HG02884 (cell line): ENCODE results near the gene CFAP69.
"Not testable (repeated sequence)": the region's sequence is repeated elsewhere in the genome, so short reads cannot be mapped to it uniquely, and the experiment has no call there.

Source experiments
- ATAC-seq: cut with Tn5 transposase; IDR thresholded peaks from one replicate; pipeline ENCODE4 v1.9.1; 2021; ENCODE audit warnings: mild to moderate bottlenecking, moderate library complexity; ENCODE audit not compliant: unreplicated experiment

The CFAP69 gene

DNA sequence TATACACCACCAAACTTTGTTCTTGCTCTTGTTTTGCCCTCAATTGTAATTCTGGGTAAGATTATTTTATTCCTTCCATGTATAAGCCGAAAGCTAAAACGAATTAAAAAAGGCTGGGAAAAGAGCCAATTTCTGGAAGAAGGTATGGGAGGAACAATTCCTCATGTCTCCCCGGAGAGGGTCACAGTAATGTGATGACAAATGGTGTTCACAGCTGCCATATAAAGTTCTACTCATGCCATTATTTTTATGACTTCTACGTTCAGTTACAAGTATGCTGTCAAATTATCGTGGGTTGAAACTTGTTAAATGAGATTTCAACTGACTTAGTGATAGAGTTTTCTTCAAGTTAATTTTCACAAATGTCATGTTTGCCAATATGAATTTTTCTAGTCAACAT is 12.5 kb upstream of the CFAP69 start:
- ATAC-seq = no peak

DNA sequence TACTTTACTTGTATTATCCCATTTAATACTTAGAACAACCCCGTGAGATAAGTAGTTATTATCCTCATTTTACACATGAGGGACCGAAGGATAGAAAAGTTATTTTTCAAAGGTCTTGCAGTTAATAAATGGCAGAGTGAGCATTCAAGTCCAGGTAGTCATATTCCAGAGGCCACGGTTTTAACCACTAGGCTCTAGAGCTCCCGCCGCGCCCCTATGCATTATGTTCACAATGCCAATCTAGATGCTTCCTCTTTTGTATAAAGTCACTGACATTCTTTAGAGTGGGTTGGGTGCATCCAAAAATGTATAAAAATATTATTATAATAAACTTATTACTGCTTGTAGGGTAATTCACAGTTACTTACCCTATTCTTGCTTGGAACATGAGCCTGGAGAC is 11.4 kb upstream of the CFAP69 start:
- no peak for ATAC-seq

DNA sequence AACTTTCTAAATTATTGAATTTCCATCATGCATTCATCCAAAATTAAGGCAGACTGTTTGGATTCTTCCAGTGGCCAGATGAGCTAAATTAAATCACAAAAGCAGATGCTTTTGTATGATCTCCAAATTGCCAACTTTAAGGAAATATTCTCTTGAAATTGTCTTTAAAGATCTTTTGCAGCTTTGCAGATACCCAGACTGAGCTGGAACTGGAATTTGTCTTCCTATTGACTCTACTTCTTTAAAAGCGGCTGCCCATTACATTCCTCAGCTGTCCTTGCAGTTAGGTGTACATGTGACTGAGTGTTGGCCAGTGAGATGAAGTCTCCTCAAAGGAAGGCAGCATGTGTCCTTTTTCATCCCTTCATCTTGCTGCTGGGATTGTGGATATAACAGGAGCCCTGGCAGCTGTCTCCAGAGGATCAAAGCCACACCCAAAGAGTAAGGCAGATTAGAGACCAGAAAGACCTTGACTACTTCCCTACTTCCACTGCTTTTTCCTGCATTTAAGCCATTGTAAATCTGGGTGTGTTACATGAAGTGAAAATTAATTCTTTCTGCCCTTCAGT is 8.2 kb upstream of the CFAP69 start:
- no peak for ATAC-seq

DNA sequence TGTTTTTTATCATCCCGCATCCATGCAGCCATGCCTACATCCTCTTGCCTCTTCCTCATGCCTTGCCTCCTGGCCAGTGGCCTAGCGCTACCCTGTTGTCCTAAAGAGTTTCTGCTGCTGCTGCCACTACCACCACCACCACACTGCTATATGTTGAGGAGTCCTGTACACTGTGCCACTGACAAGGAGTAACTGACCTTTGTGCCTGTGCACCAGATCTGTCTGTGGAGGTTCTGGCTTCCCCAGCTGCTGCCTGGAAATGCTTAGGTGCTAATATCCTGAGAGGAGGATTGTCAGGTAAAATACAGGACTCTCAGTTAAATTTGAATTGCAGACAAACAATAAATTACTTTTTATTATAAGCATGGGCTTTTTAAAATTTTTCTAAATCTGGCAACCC is 7.0 kb upstream of the CFAP69 start:
- no peak for ATAC-seq

DNA sequence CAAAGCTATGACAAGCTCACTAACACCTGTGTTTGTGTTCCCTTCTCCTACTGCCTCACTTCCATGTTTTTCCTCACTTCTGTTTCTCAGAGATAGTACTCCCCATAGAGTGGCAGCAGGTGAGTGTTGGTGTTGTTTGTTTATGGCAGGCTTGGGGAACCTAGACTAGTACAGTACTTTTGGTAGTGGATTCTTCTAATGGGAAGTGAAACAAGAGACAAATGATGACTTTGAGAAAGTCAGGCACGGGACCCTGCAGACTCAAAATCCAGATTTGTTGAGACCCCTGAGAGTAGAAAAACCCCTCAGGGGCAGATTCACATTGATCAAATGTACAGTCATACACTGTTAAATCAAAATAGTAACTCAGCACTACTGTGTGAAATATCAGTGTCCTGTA is 6.4 kb upstream of the CFAP69 start:
- no peak for ATAC-seq

DNA sequence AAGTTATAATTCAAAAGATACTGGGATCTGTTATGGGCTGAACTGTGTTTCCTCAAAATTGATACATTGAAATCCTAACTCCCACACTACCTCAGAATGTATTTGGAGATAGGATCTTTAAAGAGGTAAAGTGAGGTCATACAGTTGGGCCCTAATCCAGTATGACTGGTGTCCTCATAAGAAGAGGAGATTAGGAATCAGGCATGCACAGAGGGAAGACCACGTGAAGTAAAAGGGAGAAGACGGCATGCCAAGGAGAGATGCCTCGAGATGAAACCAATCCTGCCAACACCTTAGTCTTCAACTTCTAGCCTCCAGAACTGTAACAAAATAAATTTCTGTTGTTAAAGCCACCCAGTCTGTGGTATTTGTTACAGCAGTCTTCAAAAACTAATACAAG is 5.9 kb upstream of the CFAP69 start:
- no peak for ATAC-seq

DNA sequence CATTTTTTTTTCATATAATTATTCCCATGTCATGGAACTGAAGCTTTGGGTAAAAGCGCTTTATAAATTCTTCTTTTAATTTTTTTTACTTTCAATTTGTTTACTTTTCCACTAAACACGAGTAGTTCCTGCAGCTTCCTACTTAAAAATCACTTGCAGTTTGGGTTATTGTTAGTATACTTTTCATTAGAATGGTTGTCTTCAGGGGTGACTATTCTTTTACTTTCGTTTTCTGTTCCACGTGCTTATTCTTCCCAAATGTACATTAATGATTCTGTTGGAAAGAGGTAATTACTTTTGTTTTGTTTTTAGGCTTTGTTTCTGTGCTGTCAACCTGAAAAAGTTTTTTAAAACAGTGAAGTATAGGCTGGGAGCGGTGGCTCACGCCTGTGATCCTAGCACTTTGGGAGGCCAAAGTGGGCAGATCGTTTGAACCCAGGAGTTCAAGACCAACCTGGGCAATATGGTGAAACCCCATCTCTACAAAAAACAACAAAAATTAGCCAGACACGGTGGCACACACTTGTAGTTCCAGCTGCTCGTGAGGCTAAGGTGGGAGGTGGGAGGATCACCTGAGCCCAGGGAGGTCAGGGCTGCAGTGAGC is 5.2 kb upstream of the CFAP69 start:
- no peak for ATAC-seq

DNA sequence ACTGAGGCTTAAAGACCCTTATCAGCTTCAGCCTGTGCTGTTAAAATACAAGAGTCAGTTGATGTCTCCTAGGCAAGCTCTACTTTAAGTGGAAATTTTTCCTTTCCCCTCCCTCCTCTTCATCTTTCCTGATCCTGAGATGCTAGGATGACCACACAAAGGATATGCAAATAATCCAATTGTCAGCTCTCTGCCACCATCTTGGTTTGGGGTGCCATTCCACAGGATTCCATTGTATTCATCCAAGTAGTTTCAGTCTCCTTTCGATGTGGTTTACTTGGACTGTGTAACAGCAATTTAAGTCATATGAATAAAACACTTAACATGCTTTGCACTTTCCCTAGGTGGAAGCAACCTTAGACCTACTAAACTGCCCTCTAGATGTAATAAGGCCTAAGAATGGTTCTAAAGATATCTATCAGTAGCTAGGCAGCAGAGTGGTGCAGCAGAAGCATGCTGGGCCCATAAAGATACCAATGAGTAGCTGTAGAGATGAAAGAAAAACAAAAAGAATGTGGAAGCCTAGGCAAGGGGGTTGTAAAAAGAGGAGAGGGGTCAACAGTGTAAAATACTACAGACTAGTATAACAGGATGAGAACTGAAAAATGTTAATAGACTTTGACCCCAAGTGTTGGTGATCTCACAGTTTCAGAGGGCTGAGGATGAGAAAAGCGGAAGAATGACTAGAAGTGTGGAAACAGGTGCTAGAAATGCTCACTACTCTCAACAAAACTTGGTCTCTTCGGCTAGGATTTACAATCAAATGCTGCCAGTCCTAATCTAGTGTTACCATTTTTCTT is 2.4 kb upstream of the CFAP69 start:
- ATAC-seq = no peak

DNA sequence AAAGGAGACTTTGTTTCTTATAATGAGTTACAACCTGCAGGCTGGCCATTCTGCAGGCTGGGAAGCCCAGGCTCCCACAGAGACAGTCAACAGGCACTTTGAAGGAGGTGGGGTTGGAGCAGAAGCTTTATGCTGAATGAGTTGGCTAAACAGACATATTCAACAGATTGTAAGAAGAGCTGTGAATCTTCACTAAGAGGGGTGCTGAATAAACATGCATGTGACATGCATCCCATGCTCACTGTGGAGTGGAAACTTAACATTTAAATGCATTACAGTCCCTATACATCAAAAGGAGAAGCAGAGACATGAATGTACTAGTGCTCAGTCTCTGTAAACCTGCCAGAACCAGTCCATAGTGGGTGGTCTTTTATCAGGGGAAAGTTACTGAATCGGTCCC is 1.4 kb upstream of the CFAP69 start:
- no peak for ATAC-seq

DNA sequence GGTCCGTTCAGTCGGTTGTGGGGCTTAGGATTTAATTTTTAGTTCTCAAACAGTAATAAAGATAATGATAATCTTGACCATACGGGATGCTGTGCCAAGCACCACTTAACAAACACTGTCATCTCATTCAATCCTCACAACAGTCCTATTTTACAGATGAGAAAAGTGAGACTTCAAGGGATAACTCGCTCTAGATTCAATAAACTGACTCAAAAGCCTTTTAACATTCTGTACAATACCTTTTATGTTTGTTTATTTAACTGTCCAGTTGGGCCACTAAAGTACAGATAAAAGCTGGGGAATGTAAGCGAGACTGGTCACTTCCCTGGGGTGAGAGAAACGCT is 437 bp upstream of the CFAP69 start:
- peak; percentile 6 for ATAC-seq

DNA sequence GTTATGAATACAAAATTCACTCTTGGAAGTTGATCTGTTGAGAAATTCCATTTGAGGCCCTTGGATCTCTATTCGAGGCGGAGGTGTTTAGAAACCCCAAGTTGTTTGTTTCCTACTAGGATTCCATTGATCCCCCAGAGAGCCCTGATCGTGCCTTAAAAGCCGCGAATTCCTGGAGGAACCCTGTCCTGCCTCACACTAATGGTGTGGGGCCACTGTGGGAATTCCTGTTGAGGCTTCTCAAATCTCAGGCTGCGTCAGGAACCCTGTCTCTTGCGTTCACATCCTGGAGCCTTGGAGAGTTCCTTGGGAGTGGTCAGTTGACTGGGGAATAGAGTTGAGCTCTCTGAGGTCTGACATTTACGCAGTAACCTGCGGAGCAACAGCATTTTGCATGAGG is 1.2 kb downstream of the CFAP69 start:
- ATAC-seq = no peak

DNA sequence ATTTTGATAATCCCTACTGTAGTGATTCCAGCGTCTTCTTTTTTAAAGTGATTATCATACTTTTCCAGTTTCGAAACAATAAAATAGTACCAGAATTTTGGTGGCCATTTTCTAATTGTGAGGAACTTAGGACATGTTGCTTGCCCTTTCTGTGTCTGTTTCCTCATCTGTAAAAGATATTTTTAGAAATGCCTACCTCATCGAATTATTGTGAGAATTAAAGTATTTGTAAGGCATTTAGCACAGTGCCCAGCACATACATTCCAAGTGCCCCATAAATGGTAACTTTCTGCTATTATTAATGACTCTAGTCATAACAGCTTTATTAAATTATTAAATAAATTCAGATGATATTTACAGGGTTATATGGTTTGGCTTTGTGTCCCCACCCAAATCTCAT is 3.7 kb downstream of the CFAP69 start:
- ATAC-seq = no peak

DNA sequence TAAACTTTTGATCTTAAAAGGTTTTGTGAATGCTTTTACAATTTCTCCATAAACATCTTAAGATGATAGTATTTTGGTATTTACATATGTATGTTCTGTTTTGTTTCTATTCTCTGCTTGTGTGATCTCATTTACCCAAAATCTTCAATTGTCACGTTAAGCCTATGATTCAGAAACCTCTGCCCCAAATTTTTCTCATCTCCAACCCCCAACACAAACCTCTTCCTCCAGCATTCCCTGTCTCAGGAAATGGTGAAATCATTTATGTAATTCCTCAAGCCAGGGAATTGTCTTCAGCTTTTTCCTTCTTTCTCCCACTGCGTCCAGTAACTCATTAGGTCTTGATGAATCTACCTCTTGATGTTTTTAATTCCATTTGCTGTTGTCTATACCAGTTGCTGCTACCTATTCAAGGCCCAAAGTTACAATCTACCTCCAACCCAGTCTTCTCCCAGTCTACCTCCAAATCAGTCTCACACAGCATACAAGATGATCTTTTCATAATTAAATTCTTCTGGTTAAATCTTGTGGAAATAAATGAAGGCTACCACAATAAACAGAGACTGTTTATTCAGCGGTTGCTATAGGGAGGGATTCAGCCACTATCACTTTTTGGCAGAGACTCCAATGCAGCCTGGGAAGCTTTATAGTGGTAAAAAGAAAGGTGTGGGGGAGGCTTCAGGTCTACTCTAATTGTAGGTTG is 5.8 kb downstream of the CFAP69 start:
- ATAC-seq = no peak

DNA sequence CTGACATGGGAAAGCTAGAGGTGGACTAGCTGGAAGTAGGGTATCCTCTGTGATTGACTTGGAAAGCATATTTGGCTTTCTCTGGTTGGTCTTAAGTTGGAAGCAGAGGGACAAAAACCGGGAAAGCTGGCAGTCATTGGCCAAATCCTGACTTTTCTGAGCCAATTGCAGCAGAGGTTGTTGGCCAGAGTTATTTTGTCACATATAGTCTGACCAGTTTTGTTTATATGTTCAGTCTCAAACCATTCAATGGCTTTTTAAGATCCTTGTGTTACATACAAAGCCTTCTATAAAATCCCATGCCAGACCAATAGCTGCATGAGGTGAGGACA is 6.3 kb downstream of the CFAP69 start:
- ATAC-seq = no peak

DNA sequence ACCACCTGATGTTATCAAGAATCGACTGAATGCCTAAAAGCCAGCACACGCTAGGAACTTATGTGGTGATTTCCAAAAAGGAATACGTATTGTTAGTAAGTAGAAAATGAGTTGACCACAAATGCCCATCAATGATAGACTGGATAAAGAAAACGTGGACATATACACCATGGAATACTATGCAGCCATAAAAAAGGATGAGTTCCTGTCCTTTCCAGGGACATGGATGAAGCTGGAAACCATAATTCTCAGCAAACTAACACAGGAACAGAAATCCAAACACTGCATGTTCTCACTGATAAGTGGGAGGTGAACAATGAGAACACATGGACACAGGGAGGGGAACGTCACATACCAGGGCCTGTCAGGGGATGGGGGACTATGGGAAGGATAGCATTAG is 11.0 kb downstream of the CFAP69 start:
- not testable (repeated sequence) for ATAC-seq

DNA sequence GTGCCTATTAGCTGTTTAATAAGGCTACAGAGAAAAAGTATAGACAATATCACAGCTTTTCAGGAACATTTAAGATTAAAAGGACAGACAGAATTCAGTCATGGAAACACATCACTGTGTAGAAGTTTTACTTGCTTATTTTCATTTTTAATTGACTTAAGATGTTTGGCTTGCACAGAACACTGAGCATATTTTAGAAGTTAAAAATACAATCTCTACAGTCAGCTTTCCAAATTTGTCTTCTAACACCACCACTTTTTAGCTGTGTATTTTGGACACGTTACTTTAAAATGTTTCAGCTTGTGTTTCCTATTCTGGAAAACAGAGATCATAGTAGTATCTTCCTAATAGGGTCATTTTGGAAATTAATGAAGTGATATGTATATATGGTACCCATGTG is 11.8 kb downstream of the CFAP69 start:
- ATAC-seq = no peak

DNA sequence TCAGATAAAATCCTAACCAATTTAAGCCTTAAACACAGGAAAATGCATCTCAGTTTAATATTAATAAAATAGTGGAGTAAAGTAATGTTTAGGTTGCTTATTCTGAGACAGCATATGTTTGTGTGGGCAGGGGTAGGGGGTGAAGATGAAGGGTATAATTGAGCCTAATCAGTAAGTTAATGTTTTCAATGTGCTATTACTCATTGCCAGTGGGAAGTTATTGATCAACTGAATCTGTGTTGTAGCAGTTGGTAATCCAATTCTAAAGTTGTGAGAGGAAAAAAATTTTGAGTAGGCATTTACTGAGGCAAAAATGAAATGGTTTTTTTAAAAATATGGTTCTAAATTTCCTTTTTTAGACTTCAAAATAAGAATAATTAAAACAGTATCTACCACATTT is 16.5 kb downstream of the CFAP69 start:
- ATAC-seq = no peak

DNA sequence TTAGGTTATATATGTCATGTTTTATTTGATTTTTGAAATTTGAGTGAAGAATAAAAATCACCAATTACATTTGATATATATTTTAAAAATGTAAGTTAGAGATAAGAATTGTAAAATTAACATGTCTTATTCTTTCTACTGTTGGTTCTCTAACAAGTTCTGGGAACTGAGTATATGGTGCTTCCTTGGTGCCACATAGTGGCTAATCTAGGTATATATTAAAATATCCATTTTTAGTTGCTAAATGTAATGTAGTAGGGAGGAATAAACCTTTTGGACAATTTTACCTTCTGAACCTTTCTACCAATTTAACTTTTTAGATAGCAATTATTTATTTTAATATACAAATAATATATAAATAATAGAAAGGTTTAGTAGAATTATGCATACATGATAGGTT is 17.5 kb downstream of the CFAP69 start:
- ATAC-seq = peak; percentile 82

DNA sequence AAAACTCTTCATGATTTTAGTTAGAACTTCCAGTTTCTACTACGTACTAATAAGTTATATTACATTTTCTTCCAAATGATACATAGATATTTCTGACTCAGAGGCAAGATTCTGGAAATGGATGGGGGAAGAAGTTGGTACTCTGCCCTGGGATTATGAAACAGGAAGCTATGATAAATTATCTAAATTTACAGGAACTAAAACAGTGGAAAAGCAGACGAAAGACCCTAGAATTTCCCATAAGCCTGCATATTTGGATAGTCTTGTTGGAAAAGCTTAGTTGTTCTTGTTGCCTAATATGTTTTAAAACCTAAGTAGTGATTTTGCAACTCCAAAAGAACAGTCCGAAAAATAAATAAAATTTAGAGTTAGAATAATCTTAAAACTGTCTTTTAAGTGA is 21.8 kb downstream of the CFAP69 start:
- ATAC-seq = no peak

DNA sequence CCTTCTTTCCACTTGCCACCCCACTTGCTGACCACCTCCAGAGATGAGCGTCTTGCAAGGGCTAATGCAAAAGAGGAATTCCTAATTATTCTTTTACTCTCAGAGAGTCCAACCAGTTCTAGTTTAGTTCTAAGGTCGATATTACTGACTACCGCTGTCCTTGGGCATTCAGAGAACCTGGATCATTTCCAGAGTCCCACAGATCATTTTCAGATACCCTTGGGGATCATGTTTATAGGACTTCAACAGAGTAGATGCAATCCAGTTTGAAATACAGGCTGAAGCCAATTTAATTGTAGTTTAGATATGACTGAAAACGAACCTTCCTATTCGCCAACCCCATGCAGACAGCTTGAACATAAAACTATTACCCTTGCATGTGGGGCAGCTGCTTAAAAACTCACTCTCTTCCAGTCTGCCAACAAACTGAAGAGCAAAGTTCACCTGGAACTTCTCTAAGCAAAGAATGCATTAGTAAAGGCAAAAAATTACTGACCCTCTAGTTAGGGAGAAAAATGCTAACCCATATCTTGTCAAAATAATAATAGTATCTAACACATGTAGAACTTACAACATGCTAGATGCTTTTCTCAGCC is 22.4 kb downstream of the CFAP69 start:
- ATAC-seq = no peak

DNA sequence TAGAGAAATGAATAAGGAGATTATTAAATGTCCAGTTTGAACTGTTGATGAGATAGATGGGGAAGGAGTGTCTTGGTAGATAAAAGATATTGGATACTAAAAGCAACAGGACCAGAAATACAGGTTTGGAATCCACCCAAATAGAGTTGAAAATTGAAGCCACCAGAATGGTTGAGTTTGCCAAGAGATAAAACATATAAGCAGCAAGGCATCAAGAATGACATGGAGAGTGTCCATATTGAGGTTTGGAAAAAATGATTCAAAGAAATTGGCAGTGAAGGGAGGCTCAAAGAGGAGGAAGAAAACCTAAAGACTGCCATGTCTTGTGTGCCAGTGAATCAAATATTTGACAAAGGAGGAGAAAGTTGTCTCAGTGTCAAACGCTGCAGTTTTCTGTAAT is 24.2 kb downstream of the CFAP69 start:
- ATAC-seq = no peak
